Mucosa of gallbladder (tissue), 1 donor: Measurements from ENCODE around the gene AUTS2. TPM values are rescaled to one million over a fixed set of nuclear protein-coding genes. Genes with fewer than 3 reads are reported as not detected.
A peak's percentile ranks its signal among the peaks of the same experiment; 100 is the strongest.

Experiments
- DNase-seq: peaks from one replicate; pipeline ENCODE4 v3.0.0-alpha.2; 2020; ENCODE audit warnings: low spot score
- total RNA-seq: library from RNA; stranded (reverse); gene quantifications from one replicate; pipeline ENCODE4 v1.2.1, GENCODE V29; 2021
- donor health status: DM: no; HTN: no; CAD: no.

AUTS2 gene
- total RNA-seq, 1 donor from 2014 or later, result 50.1 TPM

GRCh38 chr7:70379210-70379609, 780.9 kb downstream of the AUTS2 start:
- DNase-seq, result no peak

GRCh38 chr7:70380421-70381015, 782.2 kb downstream of the AUTS2 start:
- peak; percentile 16 for DNase-seq

GRCh38 chr7:70383066-70383782, 784.9 kb downstream of the AUTS2 start:
- no peak for DNase-seq

- no peak for DNase-seq
Observed at GRCh38 chr7:70384024-70384423, 785.7 kb downstream of the AUTS2 start.

GRCh38 chr7:70384891-70385290, 786.6 kb downstream of the AUTS2 start:
- DNase-seq, result no peak

- DNase-seq, result no peak
Observed at GRCh38 chr7:70387217-70387616, 788.9 kb downstream of the AUTS2 start.

- no peak for DNase-seq
Observed at GRCh38 chr7:70389531-70390151, 791.4 kb downstream of the AUTS2 start.

GRCh38 chr7:70390251-70390650, 792.0 kb downstream of the AUTS2 start:
- DNase-seq, result no peak

GRCh38 chr7:70392256-70392876, 794.1 kb downstream of the AUTS2 start:
- DNase-seq, result no peak

GRCh38 chr7:70392877-70393435, 794.7 kb downstream of the AUTS2 start:
- DNase-seq, result no peak

GRCh38 chr7:70393956-70394355, 795.7 kb downstream of the AUTS2 start:
- DNase-seq, result no peak

- DNase-seq, result no peak
Observed at GRCh38 chr7:70400829-70401380, 802.6 kb downstream of the AUTS2 start.

- DNase-seq, result no peak
Observed at GRCh38 chr7:70402069-70402468, 803.8 kb downstream of the AUTS2 start.

- no peak for DNase-seq
Observed at GRCh38 chr7:70405241-70405640, 807.0 kb downstream of the AUTS2 start.

- DNase-seq, result no peak
Observed at GRCh38 chr7:70406186-70406949, 808.1 kb downstream of the AUTS2 start.

- DNase-seq, result no peak
Observed at GRCh38 chr7:70406950-70407209, 808.6 kb downstream of the AUTS2 start.

GRCh38 chr7:70408477-70408876, 810.2 kb downstream of the AUTS2 start:
- no peak for DNase-seq

GRCh38 chr7:70408891-70409290, 810.6 kb downstream of the AUTS2 start:
- DNase-seq, result no peak

- DNase-seq, result no peak
Observed at GRCh38 chr7:70410134-70410750, 812.0 kb downstream of the AUTS2 start.

- DNase-seq, result no peak
Observed at GRCh38 chr7:70414368-70414767, 816.1 kb downstream of the AUTS2 start.
